Activated T-helper 1 cell treated with anti-CD3 and anti-CD28 coated beads, Interleukin-12 subunit alpha, Interleukin-12 subunit beta, Interleukin-2, Interleukin-4 antibody, amounts not matched to agents 30 ng/mL and 10 ng/mL and 1 ng/mL, durations not matched to agents 14 hours and 24 hours and 36 hours (primary cell): ENCODE data around the gene OTUD5. TPM values are rescaled to one million over a fixed set of nuclear protein-coding genes. Genes with fewer than 3 reads are reported as not detected.

ENCODE experiments used
- total RNA-seq: library from RNA; stranded (reverse); gene quantifications from 2 replicates; pipeline ENCODE4 v1.2.3, GENCODE V29; 2022

Gene OTUD5
- total RNA-seq, 1 donor from 2014 or later: 84.1 TPM

Other genes with a start within 250 kb of the OTUD5 start
- not detected in 2 replicates for gene GLOD5, start 195.9 kb downstream of the OTUD5 start, total RNA-seq
- not detected in 2 replicates for gene GATA1, start 171.0 kb downstream of the OTUD5 start, total RNA-seq
- gene HDAC6, start 155.5 kb downstream of the OTUD5 start, total RNA-seq: 44.7 and 56.4 TPM in 2 replicates
- gene ERAS, start 131.1 kb downstream of the OTUD5 start, total RNA-seq: not detected in 2 replicates
- gene PCSK1N, start 122.0 kb downstream of the OTUD5 start, total RNA-seq: 0.36 and 0.42 TPM in 2 replicates
- gene TIMM17B, start 59.8 kb downstream of the OTUD5 start, total RNA-seq: 72.2 and 72.3 TPM in 2 replicates
- gene PQBP1, start 59.7 kb downstream of the OTUD5 start, total RNA-seq: 112 and 119 TPM in 2 replicates
- gene SLC35A2, start 46.0 kb downstream of the OTUD5 start, total RNA-seq: 24.9 and 26.5 TPM in 2 replicates
- gene PIM2, start 38.6 kb downstream of the OTUD5 start, total RNA-seq: 475 and 478 TPM in 2 replicates
- gene KCND1, start 14.2 kb upstream of the OTUD5 start, total RNA-seq: 3.3 and 4.0 TPM in 2 replicates
- gene GRIPAP1, start 44.7 kb upstream of the OTUD5 start, total RNA-seq: 85.8 and 89.2 TPM in 2 replicates
- 34.4 and 37.0 TPM in 2 replicates for gene TFE3, start 85.8 kb upstream of the OTUD5 start, total RNA-seq
- gene CCDC120, start 101.4 kb upstream of the OTUD5 start, total RNA-seq: 4.4 and 5.1 TPM in 2 replicates
- 14.9 and 15.4 TPM in 2 replicates for gene PRAF2, start 116.4 kb upstream of the OTUD5 start, total RNA-seq
- 49.1 and 53.0 TPM in 2 replicates for gene WDR45, start 122.3 kb upstream of the OTUD5 start, total RNA-seq
- 26.6 and 28.1 TPM in 2 replicates for gene GPKOW, start 166.1 kb upstream of the OTUD5 start, total RNA-seq
- gene MAGIX, start 205.2 kb upstream of the OTUD5 start, total RNA-seq: 1.4 and 2.8 TPM in 2 replicates
- gene PLP2, start 214.3 kb upstream of the OTUD5 start, total RNA-seq: 72.9 and 73.2 TPM in 2 replicates
- gene PRICKLE3, start 228.8 kb upstream of the OTUD5 start, total RNA-seq: 19.5 and 20.4 TPM in 2 replicates
- 2.9 and 3.3 TPM in 2 replicates for gene SYP, start 242.6 kb upstream of the OTUD5 start, total RNA-seq